GM23248 (cell line): ENCODE results near the gene SULF2. TPM values are rescaled to one million over a fixed set of nuclear protein-coding genes. Genes with fewer than 3 reads are reported as not detected.

Experiments used
- DNase-seq: peaks from one replicate; pipeline ENCODE4 v3.0.0-alpha.2; 2015
- H2AFZ ChIP-seq: fragments of 200-600 bp; sonication (generic); 2 replicates; pipeline ENCODE4 v1.6.1; 2016; ENCODE audit warnings: antibody characterized with exemption
- H3F3A ChIP-seq: fragments of 200-600 bp; sonication (generic); 2 replicates; pipeline ENCODE4 v1.6.1; 2016; ENCODE audit warnings: mild to moderate bottlenecking, antibody characterized with exemption, mixed run types; ENCODE audit not compliant: insufficient read depth
- H3K27ac ChIP-seq: fragments of 200-600 bp; sonication (generic); 2 replicates; pipeline ENCODE4 v1.5.1; 2016; ENCODE audit warnings: mild to moderate bottlenecking
- H3K27me3 ChIP-seq: fragments of 200-600 bp; sonication (generic); replicated peaks from 2 replicates; pipeline ENCODE4 v1.6.1; 2016; ENCODE audit warnings: mild to moderate bottlenecking; ENCODE audit not compliant: insufficient read depth
- H3K36me3 ChIP-seq: fragments of 200-600 bp; sonication (generic); 2 replicates; pipeline ENCODE4 v1.6.1; 2016; ENCODE audit warnings: low read depth, mild to moderate bottlenecking
- H3K4me1 ChIP-seq: fragments of 200-600 bp; sonication (generic); 2 replicates; pipeline ENCODE4 v1.6.1; 2016; ENCODE audit warnings: mild to moderate bottlenecking; ENCODE audit not compliant: insufficient read depth
- H3K4me2 ChIP-seq: fragments of 200-600 bp; sonication (generic); one replicate; pipeline ENCODE4 v1.6.1; 2016; ENCODE audit warnings: mild to moderate bottlenecking; ENCODE audit not compliant: unreplicated experiment
- H3K4me3 ChIP-seq: fragments of 200-600 bp; sonication (generic); 2 replicates; pipeline ENCODE4 v1.5.1; 2016; ENCODE audit warnings: mild to moderate bottlenecking
- H3K79me2 ChIP-seq: fragments of 200-600 bp; sonication (generic); 2 replicates; pipeline ENCODE4 v1.6.1; 2016; ENCODE audit warnings: mild to moderate bottlenecking; ENCODE audit not compliant: insufficient read depth
- H3K9ac ChIP-seq: fragments of 200-600 bp; sonication (generic); 2 replicates; pipeline ENCODE4 v1.6.1; 2016; ENCODE audit warnings: mild to moderate bottlenecking
- H3K9me2 ChIP-seq: fragments of 200-600 bp; sonication (generic); 2 replicates; pipeline ENCODE4 v1.6.1; 2016; ENCODE audit warnings: mixed run types, mild to moderate bottlenecking, moderate library complexity; ENCODE audit not compliant: insufficient read depth
- H3K9me3 ChIP-seq: fragments of 200-600 bp; sonication (generic); one replicate; pipeline ENCODE4 v1.6.1; 2017; ENCODE audit warnings: low read depth
- H4K20me1 ChIP-seq: fragments of 200-600 bp; sonication (generic); 2 replicates; pipeline ENCODE4 v1.6.0; 2016; ENCODE audit not compliant: insufficient read depth
- EZH2 ChIP-seq: fragments of 200-600 bp; sonication (generic); IDR thresholded peaks from 2 replicates; pipeline ENCODE4 v1.6.1; 2018; ENCODE audit warnings: antibody characterized with exemption, mild to moderate bottlenecking; ENCODE audit not compliant: insufficient read depth, poor library complexity, severe bottlenecking
- EZH2phosphoT487 ChIP-seq: fragments of 200-600 bp; sonication (generic); IDR thresholded peaks from 2 replicates; pipeline ENCODE4 v1.6.1; 2018; ENCODE audit warnings: antibody characterized with exemption, moderate library complexity, mild to moderate bottlenecking, low read depth; ENCODE audit not compliant: insufficient read depth
- WGBS, 2 experiments: methylation state at CpG; one replicate each; pipeline ENCODE4 v1.1.6; 2015 to 2017; ENCODE audit warnings: low lambda C conversion rate in 2 of 2, low coverage in 1 of 2; ENCODE audit errors: missing lambda C conversion rate in 2 of 2; 5-methylcytosine and 5-hydroxymethylcytosine counted together
- in situ Hi-C: fragments of 300-500 bp; cut with MboI; formaldehyde crosslinking; loops from 2 replicates; pipeline ENCODE4 v1.15.0; 2020
- polyA plus RNA-seq: library from polyadenylated mRNA; unstranded; fragments of >200 nt; fragmentation: Nextera tagmentation; extraction: Ambion mirVana; gene quantifications from 2 replicates; pipeline ENCODE4 v1.2.1, GENCODE V29; 2016
- total RNA-seq: library from RNA; depleted of rRNA; stranded (reverse); fragments of >200 nt; shearing (Covaris generic); gene quantifications from 2 replicates; pipeline ENCODE4 v1.2.3, GENCODE V29; 2014

The SULF2 gene
- total and polyA plus RNA-seq, 2 experiments from 2014 or later: 2.0 to 5.6 TPM

GRCh38 chr20:47687095-47687987 is 97.9 kb downstream of the SULF2 start:
- Histone ChIP-seq H3K27me3 (no peaks in the 10 kb centered on the region), H2AFZ (no peak overlapping the region), H3K27ac (no peak overlapping the region), H3K9me2 (no peaks in the 10 kb centered on the region), H3K4me1 (no peaks in the 10 kb centered on the region), H3K4me3 (no peak overlapping the region), H3K9me3 (peaks cover 3% of the 10 kb centered on the region), H3K9ac (no peak overlapping the region), H3K79me2 (no peaks in the 10 kb centered on the region), H3K4me2 (no peak overlapping the region), H4K20me1 (no peaks in the 10 kb centered on the region), H3F3A (no peaks in the 10 kb centered on the region), H3K36me3 (no peaks in the 10 kb centered on the region)
- TF ChIP-seq EZH2phosphoT487 (no peak), EZH2 (no peak)
- in situ Hi-C loops: no loop called here
- DNase-seq: no peak
- 78% methylated on average over 20 of the region's 20 CpGs for WGBS, 2 experiments

DNA sequence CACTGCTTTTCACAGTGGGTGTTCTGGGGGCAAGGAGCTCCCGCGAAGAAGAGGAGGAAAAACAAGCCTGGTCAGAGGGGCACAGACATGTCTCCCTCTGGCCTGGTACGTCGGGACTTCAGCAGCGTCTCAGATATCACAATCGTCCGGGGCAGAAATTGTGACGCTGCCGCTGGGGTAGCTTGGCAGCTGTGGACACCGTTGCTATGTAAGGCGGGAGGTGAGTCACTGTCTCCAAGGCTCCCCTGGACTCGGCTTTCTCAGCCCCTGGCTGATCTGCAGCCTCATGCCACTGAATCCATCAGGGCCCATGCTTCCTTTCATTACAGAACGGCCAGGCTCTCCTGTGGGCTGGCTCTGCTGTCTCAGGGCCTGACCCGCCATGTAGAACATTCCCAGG is 98.7 kb downstream of the SULF2 start:
- Histone ChIP-seq H3K9me3 (no peaks in the 10 kb centered on the region), H3K4me1 (no peaks in the 10 kb centered on the region), H3K4me2 (no peak overlapping the region), H3K9ac (no peak overlapping the region), H4K20me1 (no peaks in the 10 kb centered on the region), H2AFZ (no peak overlapping the region), H3F3A (no peaks in the 10 kb centered on the region), H3K36me3 (no peaks in the 10 kb centered on the region), H3K9me2 (no peaks in the 10 kb centered on the region), H3K4me3 (no peak overlapping the region), H3K79me2 (no peaks in the 10 kb centered on the region), H3K27me3 (no peaks in the 10 kb centered on the region), H3K27ac (no peak overlapping the region)
- WGBS, 2 experiments: 85 to 88% methylated on average over 14 of the region's 14 CpGs
- no peak for DNase-seq
- no peak for TF ChIP-seq EZH2
- no peak for TF ChIP-seq EZH2phosphoT487
- in situ Hi-C loops: no loop called here

DNA sequence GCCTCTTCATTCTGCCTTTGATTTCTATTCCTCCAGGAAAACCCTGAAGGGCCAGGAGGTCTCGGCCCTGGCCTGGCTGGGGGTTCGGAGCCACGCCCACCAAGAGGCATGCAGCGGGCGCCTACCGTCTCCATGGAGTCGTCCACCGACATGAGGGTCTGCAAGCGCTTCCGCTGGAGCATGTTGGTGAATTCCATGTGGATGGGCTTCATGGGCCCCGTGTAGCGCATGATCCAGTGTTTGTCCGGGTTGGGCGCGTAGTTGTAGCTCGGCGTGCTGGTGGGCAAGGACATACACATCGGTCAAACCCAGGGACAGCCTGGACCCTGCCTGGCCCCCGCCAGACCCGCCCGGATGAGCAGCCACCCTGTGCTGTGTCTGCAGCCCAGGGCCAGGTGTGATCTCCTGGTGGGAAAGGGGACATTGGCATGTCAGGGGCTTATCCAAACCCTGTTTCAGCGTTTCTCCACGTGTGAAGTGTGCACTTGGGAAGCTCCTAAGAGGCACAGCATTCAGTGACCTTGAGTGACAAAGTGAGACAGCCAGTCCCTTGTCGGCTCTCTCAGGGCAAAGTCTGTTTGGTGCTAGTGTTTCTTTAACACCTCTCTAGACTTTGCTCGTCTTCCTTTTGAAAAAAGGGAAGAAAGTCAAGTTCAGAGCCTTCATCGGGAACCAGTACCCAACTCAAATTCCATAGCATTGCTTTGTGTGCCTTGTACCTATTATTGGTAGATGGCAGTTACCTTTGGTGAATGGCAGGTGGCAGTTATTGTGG is 100.8 kb downstream of the SULF2 start:
- in situ Hi-C loops: no loop called here

DNA sequence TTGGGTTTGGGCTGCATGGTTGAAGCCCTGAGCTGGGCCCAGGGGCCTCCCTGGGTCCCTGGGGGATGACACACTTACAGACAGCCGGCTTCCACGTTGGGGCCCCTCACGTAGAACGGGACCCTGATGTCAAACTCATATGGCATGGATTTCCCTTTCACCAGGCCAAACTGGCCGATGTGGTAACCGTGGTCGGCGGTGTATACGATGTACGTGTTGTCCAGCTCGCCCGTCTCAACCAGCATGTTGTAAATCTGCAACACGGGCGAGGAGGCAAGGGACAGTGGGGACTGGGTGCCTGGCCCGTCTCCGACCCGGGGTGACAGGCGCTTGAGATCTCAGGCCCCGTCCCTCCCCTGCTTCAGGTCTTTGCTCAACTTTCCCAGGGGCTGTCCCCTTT is 102.4 kb downstream of the SULF2 start:
- WGBS, 2 experiments: 79 to 82% methylated on average over 11 to 19 of the region's 19 CpGs

More for the DNA sequence above, 100.8 kb downstream of the SULF2 start:
- no peak for DNase-seq
- H3K27ac ChIP-seq: no peak overlapping the region
- H3K9ac ChIP-seq: no peak overlapping the region
- H3K27me3 ChIP-seq: no peaks in the 10 kb centered on the region
- no peaks in the 10 kb centered on the region for H3K36me3 ChIP-seq
- WGBS, 2 experiments: 76 to 80% methylated on average over 26 of the region's 26 CpGs
- no peak overlapping the region for H3K4me2 ChIP-seq
- no peak overlapping the region for H3K4me3 ChIP-seq
- TF ChIP-seq EZH2 (no peak), EZH2phosphoT487 (no peak)
- no peaks in the 10 kb centered on the region for H4K20me1 ChIP-seq
- H3K9me3 ChIP-seq: no peaks in the 10 kb centered on the region
- H2AFZ ChIP-seq: no peak overlapping the region
- no peaks in the 10 kb centered on the region for H3F3A ChIP-seq
- H3K79me2 ChIP-seq: no peaks in the 10 kb centered on the region
- H3K9me2 ChIP-seq: no peaks in the 10 kb centered on the region
- no peaks in the 10 kb centered on the region for H3K4me1 ChIP-seq

More for the DNA sequence above, 102.4 kb downstream of the SULF2 start:
- no peaks in the 10 kb centered on the region for H3K27me3 ChIP-seq
- no peaks in the 10 kb centered on the region for H3F3A ChIP-seq
- no peaks in the 10 kb centered on the region for H3K4me1 ChIP-seq
- H3K79me2 ChIP-seq: no peaks in the 10 kb centered on the region
- no peak overlapping the region for H3K9ac ChIP-seq
- H4K20me1 ChIP-seq: no peaks in the 10 kb centered on the region
- no peak for TF ChIP-seq EZH2
- no peak for TF ChIP-seq EZH2phosphoT487
- DNase-seq: no peak
- no peaks in the 10 kb centered on the region for H3K9me2 ChIP-seq
- H3K4me2 ChIP-seq: no peak overlapping the region
- H3K27ac ChIP-seq: no peak overlapping the region
- no peak overlapping the region for H2AFZ ChIP-seq
- H3K9me3 ChIP-seq: no peaks in the 10 kb centered on the region
- in situ Hi-C loops: no loop called here
- no peaks in the 10 kb centered on the region for H3K36me3 ChIP-seq
- no peak overlapping the region for H3K4me3 ChIP-seq
